H4 (cell line): ENCODE measurements around the gene CACNA1C. TPM values are rescaled to one million over a fixed set of nuclear protein-coding genes. Genes with fewer than 3 reads are reported as not detected.

Experiments used
- DNase-seq: peaks from one replicate; pipeline ENCODE4 v3.0.0-alpha.2; 2015; ENCODE audit warnings: low spot score
- total RNA-seq: library from RNA; depleted of rRNA; stranded (reverse); fragments of >200 nt; shearing (Covaris generic); gene quantifications from 2 replicates; pipeline ENCODE4 v1.2.3, GENCODE V29; 2014

The CACNA1C gene
- total RNA-seq, 1 experiment from 2014 or later = 1.5 TPM

DNA sequence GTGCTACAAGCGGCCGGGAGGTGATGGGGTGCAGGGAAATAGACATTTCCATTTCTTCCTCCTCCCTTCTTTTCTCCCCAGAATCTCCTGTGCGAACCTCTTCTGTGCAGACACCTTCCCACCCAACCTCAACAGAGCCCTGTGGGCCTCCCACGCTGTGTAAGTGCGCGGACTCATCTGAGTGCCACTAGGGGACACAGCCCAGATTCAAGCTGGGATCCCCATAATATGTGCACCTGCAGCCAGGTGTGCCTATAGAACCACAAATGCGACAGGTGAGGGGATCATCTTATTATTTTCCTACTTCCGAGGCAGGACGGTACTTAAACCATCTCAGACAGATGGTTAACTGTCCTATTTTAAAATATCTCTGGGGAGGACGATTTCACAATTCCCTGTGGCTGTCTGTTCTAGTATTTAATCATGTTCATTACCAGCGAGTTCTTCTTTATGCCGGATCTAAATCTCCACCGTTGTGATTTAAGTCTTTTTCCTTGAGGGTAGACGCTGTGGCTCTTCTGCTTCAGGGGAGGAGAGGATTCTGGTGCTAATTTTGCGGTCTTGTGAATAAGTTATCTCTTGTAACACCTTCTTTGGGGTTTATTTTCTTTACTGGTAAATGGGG lies 17.2 kb upstream of the CACNA1C start:
- no peak for DNase-seq

DNA sequence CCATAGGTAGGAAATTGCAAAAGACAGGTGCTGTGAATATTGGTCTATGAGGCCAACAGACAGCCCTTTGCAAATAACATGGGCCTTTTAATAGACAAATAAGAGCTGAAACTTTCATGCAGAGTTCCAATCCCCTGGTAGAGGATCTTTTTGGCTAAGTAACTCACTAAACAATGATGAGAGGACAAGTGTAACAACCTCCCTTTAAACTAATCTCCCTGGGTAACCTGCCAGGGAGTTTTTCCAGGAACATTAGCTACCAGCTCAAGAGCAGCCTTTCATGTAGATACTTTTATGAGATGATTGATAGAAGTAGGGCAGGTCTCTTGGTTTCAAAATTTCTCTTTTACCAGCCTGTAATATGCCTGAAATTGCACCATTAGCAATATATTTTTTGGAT lies 13.8 kb upstream of the CACNA1C start:
- no peak for DNase-seq

DNA sequence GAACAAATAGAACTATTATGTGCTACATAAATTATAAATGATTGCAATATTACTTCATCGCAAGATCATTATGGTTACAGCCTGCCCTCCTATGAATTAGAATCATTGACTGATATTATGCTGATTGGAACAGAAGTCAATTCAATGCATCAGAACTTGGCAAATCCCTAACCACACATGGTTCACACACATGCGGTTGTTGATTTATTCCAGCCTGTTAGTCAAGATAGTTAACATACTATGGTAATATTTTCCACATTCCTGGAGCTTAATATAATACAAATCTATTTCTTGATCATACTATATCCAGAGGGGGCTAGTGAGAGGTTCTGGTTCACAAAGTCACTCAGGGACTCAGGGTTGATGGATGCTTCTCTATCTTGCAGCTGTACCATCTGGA lies 9.7 kb upstream of the CACNA1C start:
- no peak for DNase-seq

DNA sequence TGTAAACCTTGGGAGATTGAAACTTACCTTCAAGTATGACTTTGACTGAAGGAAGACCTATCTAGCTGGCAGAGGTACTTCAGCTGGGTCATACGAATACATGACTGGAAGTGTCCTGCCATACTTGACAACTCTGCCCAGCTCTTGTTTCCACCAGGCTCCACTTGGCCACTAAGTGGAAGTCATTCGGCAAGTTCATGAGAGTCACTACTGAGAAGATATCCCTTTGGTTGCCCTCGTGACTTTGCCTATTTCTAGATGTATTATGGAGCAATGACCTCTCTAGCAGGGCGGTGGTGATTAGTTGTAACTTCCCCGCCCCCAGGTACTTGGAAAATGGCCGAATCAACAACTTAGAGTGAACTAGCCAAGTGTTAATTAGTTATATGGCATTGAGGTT lies 8.6 kb upstream of the CACNA1C start:
- DNase-seq = no peak

DNA sequence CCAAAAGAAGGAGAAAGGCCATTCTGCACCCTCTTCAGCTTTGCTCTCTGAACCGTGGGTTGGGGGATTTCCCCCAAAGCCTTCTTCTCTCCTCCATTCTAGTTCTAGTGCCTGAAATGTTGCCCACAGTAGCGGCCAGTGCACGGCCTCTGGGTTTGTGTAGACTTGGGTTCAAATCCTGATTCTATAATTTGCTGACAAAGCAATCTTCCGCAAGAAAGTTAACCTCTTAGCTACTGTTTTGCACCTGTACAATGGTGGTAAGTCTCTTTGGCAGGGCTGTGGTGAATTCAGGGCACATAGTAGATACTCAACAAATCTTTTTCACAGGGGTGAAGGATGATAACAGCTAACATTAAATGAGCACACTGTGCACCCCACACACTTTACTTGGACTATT lies 5.8 kb upstream of the CACNA1C start:
- DNase-seq = no peak

DNA sequence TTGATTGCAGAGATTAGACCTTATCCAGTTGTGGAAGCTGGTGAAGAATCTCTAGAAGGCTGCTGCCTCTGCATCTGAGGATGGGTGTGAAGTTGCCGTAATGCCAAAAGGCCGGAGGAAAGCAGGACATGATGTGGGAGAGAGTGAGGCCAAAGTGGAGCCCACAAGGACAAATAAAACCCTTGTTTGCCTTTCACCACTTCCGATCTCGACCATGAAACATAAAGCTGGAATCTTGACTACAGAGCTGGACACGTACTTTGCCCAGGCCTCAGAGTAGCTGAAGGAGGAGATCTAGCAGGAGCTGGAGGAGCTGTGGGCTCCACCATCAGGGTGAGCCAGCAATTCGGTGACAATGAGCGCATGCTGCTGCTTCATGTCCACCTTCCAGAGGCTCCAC lies 5.0 kb upstream of the CACNA1C start:
- no peak for DNase-seq

DNA sequence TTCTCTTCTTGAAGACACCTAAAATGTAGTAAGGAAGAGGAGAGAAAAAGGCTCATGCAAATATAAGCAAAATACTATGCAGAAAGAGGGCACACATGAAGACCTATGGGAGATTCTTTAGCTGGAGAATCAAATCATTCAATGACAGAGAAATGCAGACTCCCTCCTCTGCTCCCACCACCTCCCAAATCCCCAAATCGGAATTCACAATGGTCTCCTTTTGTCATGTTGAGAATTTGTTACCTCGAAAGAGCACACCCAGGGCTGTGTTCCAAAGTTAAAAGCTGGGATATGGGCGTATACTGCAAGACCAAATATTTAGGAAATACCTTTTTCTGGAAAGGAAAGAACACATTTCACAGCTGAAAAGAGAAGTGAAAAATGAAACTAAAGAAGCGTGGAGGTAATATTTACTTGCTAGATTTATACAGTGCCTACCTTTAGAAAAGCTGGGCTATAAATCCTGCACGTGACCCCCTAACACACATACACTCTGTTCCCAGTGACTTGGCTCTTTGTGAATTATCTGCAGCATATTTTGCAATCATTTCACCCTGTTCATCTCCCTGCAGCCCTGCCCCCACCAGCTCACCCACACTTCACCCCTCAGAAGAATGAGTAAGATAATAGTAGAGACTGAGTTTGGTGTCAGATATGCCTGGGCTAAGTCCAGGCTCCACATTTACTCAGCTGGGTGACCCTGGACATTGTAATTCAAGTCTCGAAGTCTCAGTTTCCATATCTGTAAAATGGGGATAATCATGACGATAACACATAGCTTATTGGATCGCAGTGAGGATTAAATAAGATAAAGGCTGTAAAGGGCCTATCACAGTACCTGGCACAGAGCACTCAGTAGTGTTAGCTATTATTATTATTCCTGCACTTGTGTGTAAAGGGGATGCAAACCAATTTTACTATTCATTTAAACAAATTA lies 2.9 kb upstream of the CACNA1C start:
- no peak for DNase-seq

DNA sequence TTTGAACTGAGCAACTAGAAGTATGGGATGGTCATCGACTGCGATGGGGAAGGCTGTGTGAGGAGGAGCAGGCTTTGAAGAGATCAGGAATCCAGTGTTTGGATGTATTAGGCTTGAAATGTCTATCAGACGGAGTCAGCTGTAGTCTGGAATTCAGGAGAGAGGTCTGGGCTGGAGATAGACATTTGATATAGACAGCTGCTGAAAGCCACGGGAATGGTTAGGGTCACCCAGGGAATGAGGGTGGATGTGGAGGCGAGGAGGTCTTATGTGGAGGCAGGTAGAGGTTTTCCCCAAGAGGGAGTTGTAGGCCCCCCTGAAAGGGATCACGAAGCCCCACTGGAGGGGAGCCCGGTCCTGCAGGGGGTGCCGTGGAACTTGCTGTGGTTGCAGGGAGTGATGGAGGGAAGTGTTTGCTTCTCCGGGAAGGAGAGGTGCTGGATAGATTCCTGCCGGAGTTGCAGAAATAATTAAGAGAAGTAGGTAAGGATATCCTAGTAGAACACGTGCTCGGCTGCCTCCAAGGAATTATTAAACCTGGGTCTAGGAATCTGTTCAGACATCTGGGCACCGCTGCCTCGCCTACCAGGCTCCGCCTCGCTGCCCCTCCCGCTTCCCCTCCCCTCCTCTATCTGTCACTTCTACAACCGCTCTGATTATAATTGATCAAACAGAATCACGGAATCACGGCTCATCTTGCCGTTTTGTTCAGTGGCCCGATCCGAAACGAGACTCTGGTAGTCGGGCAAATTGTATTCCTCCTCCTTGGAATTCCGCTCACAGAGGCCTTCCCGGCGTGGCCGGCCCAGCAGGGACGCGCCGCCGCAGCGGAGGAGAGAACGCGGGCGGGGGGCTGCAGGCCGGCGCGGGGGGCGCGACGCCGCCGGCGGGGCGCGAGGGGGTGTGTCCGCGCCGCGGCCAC lies 826 bp upstream of the CACNA1C start:
- peak; percentile 24 for DNase-seq

DNA sequence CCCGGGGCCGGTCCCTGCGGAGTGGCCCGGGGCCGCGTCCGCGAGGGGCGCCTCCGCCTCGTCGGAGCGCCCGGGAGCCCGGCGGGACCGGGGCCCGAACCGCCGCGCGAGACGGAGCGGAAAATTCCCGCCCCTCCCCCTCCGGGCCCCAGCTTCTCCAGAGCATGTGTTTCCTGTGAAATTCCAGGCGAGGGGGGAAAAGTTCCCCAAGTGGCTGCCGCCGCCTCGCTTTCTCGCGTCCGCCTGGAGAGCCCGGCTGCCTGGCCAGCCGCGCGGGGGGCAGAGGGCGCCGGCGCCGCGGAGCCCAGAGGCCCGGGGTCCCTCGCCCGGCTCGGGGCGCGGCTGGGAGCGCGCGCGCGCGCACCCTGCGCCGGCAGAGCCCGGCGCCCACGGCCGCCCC lies 904 bp downstream of the CACNA1C start:
- DNase-seq = no peak

DNA sequence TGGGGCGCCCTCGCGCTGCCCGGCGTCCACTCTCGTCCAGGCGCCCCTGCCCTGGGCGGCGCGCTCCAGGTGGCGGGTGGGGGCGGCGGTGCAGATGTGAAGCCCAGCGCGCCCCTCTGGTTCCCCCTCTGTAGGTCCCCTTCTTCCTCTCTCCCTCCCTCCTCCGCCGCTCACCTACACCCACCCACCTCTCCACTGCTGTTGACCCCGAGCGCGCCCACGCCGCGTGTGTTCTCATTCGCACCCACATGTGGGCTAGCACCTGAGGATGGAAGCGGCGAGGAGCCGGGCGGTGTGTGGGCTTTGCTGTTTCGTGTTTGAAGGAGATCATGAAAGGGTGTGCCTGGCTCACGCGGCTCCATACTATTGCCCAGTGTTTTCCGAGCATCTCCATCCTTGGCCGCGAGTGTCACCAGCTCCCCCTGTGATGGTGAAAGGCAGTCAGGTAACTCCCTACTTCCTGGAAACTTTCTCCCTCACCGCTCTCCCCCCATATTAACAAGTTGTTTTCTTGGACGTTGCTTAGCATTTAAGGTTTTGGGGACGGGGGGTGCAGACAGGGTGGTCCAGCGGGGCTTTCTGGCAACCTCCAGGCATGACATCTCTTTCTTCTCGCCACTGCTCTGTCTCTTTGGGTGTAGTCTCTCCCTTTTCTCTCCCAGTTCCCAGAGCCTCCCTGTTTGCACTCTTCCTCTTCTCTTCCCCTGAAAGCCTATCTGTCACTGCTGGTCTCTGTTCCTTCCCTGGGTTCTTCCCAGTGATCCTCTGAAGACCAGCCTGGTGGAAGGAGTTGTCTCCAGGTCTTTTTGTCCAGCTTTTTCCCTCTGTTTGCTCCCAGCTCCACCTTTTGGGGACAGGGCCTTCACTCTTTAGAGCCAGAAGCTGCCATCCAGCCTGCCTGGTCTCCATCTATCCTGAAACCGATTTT lies 1.6 kb downstream of the CACNA1C start:
- peak; percentile 27 for DNase-seq

DNA sequence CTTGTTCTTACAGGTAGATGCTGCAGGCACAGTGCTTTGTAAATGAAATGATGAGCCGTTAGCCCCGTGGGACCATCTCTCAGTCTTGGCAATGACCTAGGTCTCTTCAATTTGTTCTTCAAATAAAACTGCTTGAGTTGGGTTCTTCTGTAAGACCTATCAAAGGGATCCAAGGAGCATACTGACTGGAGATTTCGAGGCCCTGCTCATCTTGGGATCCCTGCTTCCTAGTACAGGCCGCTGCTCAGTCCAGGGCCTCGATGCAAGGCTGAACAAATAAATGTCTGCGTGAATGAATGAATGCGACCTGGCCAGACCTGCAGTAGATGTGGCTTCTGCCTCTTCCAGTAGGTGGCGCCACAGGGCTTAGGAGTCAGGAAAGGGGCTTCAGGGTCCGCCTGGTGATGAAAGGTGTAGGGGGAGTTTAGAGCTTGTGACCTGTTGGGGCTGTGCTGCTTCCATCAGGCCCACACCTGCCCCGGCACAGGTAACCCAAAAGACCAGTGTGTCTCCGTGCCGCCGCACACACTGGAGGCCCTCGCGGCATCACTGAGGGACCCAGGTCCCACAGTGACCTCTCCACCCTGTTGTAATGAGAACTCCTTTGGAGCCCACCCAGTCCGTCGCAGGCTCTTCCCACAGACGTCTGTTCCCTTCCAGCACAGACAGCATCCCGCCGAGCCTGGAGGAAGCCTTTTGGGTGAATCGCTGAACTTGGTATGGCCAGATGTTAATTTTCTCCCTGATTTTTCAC lies 4.4 kb downstream of the CACNA1C start:
- peak; percentile 62 for DNase-seq

DNA sequence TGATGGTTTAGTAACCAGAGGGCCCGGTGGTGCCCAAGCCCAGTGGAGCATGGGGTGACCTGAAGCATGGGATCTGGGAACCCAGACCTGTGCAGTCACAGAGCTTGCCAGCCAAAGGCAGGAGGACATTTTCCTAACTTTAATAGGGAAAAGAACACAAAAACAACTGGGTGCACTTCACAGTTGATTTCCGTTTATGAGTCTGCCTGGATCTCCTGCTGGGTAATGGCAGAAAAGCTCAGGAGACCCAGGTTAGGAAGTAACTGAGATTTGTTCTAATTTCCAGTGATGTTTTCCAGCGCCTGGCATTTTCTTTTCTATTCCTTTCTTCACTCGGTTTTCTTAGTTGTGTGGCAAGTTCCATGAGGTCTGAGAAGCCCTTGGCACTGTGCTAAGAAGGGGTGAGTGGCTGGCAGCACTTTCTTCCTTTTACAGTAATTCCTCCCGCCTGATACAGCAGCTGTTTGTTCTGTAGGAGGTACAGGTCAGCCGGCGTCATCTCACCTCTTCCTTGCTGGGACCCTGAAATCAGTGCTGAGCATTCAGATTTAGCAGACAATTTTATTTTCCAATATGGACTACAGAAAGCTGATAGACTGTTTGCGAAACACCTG lies 5.1 kb downstream of the CACNA1C start:
- DNase-seq = no peak

DNA sequence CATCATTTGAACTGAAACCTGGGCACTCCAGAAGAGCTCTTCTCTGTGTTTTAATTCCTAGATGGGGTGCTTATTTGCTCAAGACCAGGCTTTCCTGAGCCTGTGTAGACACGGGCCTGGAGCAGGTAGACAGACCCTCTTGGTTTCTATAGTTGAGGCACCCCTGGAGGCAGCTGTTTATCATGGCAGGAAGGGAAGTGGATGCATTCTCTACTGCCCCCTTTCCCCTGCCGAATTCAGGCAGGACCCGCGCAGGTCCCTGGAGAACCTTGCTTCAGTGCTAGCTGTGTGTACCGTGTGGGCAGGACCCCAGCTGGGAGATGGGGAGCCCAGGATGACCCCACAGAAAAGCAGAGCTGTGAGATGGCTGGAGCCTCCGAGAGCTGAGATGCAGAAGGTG lies 6.0 kb downstream of the CACNA1C start:
- no peak for DNase-seq

DNA sequence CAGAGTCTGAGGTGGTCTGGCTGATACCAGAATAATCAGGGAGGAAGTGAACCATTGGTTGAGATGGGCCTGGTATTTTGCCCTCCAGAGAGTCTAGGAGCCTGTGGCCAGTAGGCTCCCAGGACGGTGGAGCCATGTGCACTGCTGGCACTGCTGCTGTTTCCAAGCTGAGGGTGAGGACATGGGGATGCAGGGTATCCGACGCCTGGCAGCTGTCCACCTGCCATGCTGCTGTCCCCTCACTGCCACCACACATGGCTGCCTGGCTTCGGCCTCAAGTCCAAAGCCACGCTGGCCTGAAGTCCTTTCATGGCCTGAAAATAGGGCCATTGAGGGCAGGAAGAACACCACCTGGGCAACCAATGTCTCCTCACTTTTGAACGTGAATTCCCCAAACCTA lies 8.6 kb downstream of the CACNA1C start:
- DNase-seq = no peak

DNA sequence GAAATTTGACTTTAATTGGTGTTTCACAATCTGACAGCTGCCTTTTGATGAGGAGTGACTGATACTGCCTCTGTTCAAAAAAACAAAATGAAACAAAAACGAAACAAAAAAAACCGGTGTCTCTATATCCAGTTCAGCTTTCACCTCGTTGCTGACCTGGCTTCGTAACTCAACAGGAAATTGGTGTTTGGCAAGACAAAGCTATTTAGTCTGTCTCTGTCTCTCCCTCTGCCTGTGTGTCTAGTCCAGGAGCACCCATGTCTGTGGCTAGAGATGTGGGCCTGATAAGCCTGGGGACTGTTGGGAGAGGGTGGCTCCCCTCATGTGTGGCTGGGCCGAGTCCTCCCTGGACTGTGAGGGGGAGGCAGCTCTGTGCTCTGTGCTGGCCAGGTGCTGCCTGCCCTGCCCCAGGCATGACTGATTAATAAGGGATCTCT lies 11.3 kb downstream of the CACNA1C start:
- DNase-seq = peak; percentile 79

DNA sequence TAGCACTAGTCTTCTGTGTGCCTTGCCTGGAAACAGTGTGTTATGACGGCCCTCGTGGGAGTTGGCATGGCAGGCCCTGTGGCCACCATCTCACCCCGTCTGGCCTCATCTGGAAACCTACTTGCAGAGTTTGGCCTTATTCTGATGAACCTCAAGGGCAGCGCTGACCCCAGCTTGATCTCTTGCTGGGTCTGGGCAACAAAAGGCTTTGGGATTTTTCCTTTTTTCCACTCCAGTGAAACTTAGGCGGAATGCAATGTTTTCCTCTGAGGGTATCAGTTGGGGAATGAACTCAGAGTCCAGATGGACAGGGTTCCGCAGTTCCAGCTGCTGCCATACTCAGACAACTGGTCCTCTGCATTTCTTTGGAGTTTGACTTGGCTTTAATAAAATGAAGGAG lies 15.9 kb downstream of the CACNA1C start:
- no peak for DNase-seq

DNA sequence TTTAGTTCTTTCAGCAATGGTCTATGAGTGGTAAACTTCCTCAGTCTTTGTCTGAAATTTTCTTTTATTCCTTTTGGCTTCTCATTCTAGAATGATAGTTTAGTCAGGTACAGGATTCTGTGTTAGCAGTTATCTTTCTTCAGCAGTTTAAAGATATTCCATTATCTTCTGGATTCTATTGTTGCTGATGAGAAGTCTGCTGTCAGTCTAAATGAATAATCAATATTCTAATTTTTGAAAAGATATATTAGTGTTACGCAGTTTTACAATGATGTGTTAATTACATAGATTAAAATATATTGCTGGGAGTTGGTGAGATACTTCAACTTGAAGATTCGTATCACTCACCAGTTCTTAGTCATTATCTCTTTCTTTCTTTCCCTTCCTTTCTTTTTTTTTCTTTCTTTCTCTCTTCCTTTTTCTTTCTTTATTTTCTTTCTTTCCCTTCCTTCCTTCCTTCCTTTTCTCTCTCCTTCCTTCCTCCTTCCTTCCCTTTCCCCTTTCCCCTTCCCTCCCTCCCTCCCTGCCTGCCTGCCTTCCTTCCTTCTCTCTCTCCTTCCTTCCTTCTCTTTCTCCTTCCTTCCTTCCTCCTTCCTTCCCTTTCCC lies 17.8 kb downstream of the CACNA1C start:
- no peak for DNase-seq

DNA sequence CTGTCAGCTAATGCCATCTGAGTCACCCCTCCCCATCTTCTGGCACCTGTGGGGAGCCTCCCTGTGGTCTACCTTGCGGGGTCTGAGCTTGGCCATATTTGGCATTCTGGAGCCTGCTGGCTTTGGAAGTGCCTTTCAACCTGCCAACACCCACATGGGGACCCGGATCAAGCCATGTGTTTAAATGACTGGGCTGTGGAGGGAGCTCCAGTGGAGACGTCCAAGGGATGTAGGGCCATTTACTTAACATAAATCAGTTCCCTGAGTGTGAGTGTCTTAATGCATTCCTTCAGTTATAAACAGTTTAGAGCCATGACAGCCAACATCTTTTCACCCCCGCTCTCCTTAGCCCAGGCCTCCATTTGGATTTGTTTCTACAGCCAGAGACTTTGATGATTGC lies 22.0 kb downstream of the CACNA1C start:
- no peak for DNase-seq

DNA sequence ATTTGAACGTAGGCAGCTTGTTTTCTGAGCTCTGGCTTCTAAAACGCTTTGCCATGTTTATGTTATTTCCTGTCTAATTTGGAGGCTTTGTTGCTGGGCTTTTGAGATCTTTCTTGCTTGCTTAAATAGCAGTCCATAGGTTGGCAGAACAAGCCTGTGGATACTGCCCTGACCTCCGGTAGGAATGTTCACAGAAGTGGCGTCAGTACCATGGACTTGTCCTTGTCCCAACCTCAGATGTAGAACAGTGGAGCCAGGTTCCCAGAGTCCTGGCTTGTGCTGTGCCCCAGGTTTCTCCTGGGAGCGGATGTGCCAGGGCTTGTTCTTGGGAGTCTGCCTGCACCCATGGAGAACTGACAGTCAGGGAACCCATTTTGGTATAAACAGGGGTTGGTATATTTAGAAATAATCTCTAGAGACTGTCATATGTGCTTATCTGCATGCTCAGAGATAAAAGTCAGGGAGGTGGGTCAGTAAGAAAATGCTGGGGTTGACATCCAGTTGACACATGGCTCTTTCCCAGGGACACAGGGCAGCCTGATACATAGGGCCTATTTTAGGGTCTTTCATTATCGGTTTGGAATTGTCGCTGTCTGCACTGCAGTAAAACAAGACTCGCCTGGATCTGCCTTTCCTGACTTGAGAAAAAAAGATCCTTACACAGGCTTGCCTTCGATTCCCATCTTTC lies 22.9 kb downstream of the CACNA1C start:
- DNase-seq = no peak
